H1 (cell line): ENCODE results near the gene ZSCAN12. TPM values are rescaled to one million over a fixed set of nuclear protein-coding genes. Genes with fewer than 3 reads are reported as not detected.

Source experiments
- CTCF ChIA-PET: fragments of 300-600 bp; sonication (Branson Sonifier 250); formaldehyde crosslinking; loops from one replicate; lab custom pipeline; 2021; ENCODE audit not compliant: partially characterized antibody; lab: Charles Lee
- POLR2A ChIA-PET: fragments of 300-600 bp; sonication (Branson Sonifier 250); formaldehyde crosslinking; loops from one replicate; lab custom pipeline; 2021; ENCODE audit warnings: inconsistent platforms; ENCODE audit not compliant: partially characterized antibody; lab: Charles Lee
- DNase-seq, 2 experiments: peaks; one replicate each; pipeline versions ENCODE4 v3.0.0 to v3.0.0-alpha.2; 2010 to 2022; ENCODE audit warnings: low spot score in 2 of 2, low read depth in 1 of 2, mixed read lengths in 1 of 2
- FAIRE-seq: peaks from 2 replicates; lab custom pipeline; 2011; peaks lifted over from hg19 to GRCh38; lab: Jason Lieb, UNC
- H2AFZ ChIP-seq: 2 replicates; pipeline ENCODE4 v1.8.1; 2012; ENCODE audit warnings: low read length, inconsistent platforms
- H2AK5ac ChIP-seq: 2 replicates; pipeline ENCODE4 v1.6.1; 2013; ENCODE audit warnings: low read depth, low read length
- H2BK120ac ChIP-seq: replicated peaks from 2 replicates; pipeline ENCODE3; 2013; ENCODE audit warnings: low read depth, low read length, inconsistent platforms
- H2BK12ac ChIP-seq: 2 replicates; pipeline ENCODE4 v1.6.1; 2013; ENCODE audit warnings: low read depth, low read length
- H2BK15ac ChIP-seq: 2 replicates; pipeline ENCODE4 v1.6.1; 2013; ENCODE audit warnings: low read length
- H2BK20ac ChIP-seq: 2 replicates; pipeline ENCODE4 v1.6.1; 2013; ENCODE audit warnings: low read length
- H2BK5ac ChIP-seq: 2 replicates; pipeline ENCODE4 v1.6.1; 2013; ENCODE audit warnings: low read depth, low read length
- H3K14ac ChIP-seq: 2 replicates; pipeline ENCODE4 v1.6.1; 2013; ENCODE audit warnings: inconsistent platforms; ENCODE audit not compliant: insufficient read length
- H3K18ac ChIP-seq: 2 replicates; pipeline ENCODE4 v1.6.1; 2013; ENCODE audit warnings: low read length; ENCODE audit errors: extremely low read depth
- H3K23ac ChIP-seq: 2 replicates; pipeline ENCODE4 v1.6.1; 2013; ENCODE audit warnings: inconsistent platforms; ENCODE audit not compliant: insufficient read length
- H3K23me2 ChIP-seq: 2 replicates; pipeline ENCODE4 v1.6.1; 2013; ENCODE audit warnings: low read depth, low read length
- H3K27ac ChIP-seq: 2 replicates; pipeline ENCODE4 v1.6.1; 2011; ENCODE audit warnings: low read depth, low read length, inconsistent platforms
- H3K27me3 ChIP-seq, 4 experiments: replicated peaks in 1 of 4; 1 replicate in 1 of 4; 2 replicates in 3 of 4; pipeline versions ENCODE4 v1.6.1 to v1.8.1; 2011 to 2013; ENCODE audit warnings: low read length in 3 of 4, mild to moderate bottlenecking in 3 of 4, inconsistent platforms in 2 of 4, mixed read lengths in 2 of 4, moderate library complexity in 1 of 4; ENCODE audit not compliant: control insufficient read depth in 3 of 4, insufficient read depth in 3 of 4; ENCODE audit errors: extremely low read depth in 1 of 4
- H3K36me3 ChIP-seq, 4 experiments: 2 replicates each; pipeline versions ENCODE4 v1.6.1 to v1.8.1; 2011 to 2013; ENCODE audit warnings: mild to moderate bottlenecking in 4 of 4, low read length in 3 of 4, moderate library complexity in 2 of 4, control low read depth in 1 of 4, inconsistent platforms in 1 of 4; ENCODE audit not compliant: insufficient read depth in 4 of 4, control insufficient read depth in 2 of 4
- H3K4ac ChIP-seq: replicated peaks from 2 replicates; pipeline ENCODE3; 2013; ENCODE audit warnings: low read length, low read depth, mixed read lengths, inconsistent platforms; ENCODE audit not compliant: insufficient read length
- H3K4me1 ChIP-seq, 4 experiments: replicated peaks in 1 of 4; 1 replicate in 1 of 4; 2 replicates in 3 of 4; pipeline versions ENCODE4 v1.6.1 to v1.8.1; 2011 to 2013; ENCODE audit warnings: low read length in 3 of 4, inconsistent platforms in 2 of 4, mixed read lengths in 1 of 4; ENCODE audit not compliant: insufficient read depth in 4 of 4, control insufficient read depth in 3 of 4
- H3K4me2 ChIP-seq, 2 experiments: 2 replicates each; pipeline versions ENCODE4 v1.6.1 to v1.8.1; 2011 to 2013; ENCODE audit warnings: low read depth in 2 of 2, low read length in 2 of 2, control low read depth in 1 of 2, inconsistent platforms in 1 of 2, mild to moderate bottlenecking in 1 of 2; ENCODE audit not compliant: insufficient read depth in 1 of 2
- H3K4me3 ChIP-seq, 4 experiments: fragments of 200-600, 300-600 bp in 1 of 4; sonication (generic), shearing (Covaris generic), sonication (Bioruptor Twin) in 1 of 4; 2 replicates each; pipeline versions ENCODE4 v1.5.1 to v1.8.1; 2011 to 2016; ENCODE audit warnings: low read length in 4 of 4, low read depth in 3 of 4, control low read depth in 2 of 4, inconsistent platforms in 2 of 4, mild to moderate bottlenecking in 2 of 4, mixed read lengths in 1 of 4, moderate library complexity in 1 of 4; ENCODE audit not compliant: insufficient read depth in 2 of 4; ENCODE audit errors: extremely low read depth in 1 of 4
- H3K56ac ChIP-seq: replicated peaks from 2 replicates; pipeline ENCODE3; 2013; ENCODE audit warnings: low read depth, mild to moderate bottlenecking, mixed read lengths, low read length, inconsistent platforms; ENCODE audit not compliant: insufficient read length
- H3K79me1 ChIP-seq: 2 replicates; pipeline ENCODE4 v1.6.1; 2013; ENCODE audit warnings: low read depth, low read length, control low read depth
- H3K79me2 ChIP-seq, 2 experiments: 2 replicates each; pipeline versions ENCODE4 v1.6.1 to v1.8.1; 2012 to 2013; ENCODE audit warnings: low read length in 2 of 2, mild to moderate bottlenecking in 2 of 2, inconsistent platforms in 1 of 2; ENCODE audit not compliant: insufficient read depth in 2 of 2, control insufficient read depth in 1 of 2
- H3K9ac ChIP-seq, 4 experiments: replicated peaks in 1 of 4; 1 replicate in 1 of 4; 2 replicates in 3 of 4; pipeline versions ENCODE4 v1.6.1 to v1.8.1; 2011 to 2013; ENCODE audit warnings: low read depth in 3 of 4, low read length in 3 of 4, control low read depth in 2 of 4, mild to moderate bottlenecking in 2 of 4, moderate library complexity in 2 of 4, inconsistent platforms in 1 of 4; ENCODE audit errors: extremely low read depth in 1 of 4
- H3K9me3 ChIP-seq, 2 experiments: 2 replicates each; pipeline versions ENCODE4 v1.6.1 to v1.8.1; 2012 to 2013; ENCODE audit warnings: mild to moderate bottlenecking in 2 of 2, moderate library complexity in 2 of 2, control low read depth in 1 of 2, inconsistent platforms in 1 of 2, low read depth in 1 of 2, low read length in 1 of 2, mixed read lengths in 1 of 2; ENCODE audit not compliant: insufficient read depth in 2 of 2
- H4K20me1 ChIP-seq, 2 experiments: replicated peaks in 1 of 2; 2 replicates each; pipeline versions ENCODE3 to v1.8.1; 2011 to 2013; ENCODE audit warnings: inconsistent platforms in 2 of 2, low read length in 2 of 2, mild to moderate bottlenecking in 1 of 2; ENCODE audit not compliant: insufficient read depth in 2 of 2, control insufficient read depth in 1 of 2
- H4K5ac ChIP-seq: 2 replicates; pipeline ENCODE4 v1.6.1; 2013; ENCODE audit warnings: low read length, low read depth, mixed read lengths, inconsistent platforms; ENCODE audit not compliant: insufficient read length
- H4K8ac ChIP-seq: 2 replicates; pipeline ENCODE4 v1.8.0; 2013; ENCODE audit warnings: mild to moderate bottlenecking, moderate library complexity, low read length, inconsistent platforms; ENCODE audit not compliant: insufficient read depth; ENCODE audit errors: extremely low read depth
- H4K91ac ChIP-seq: replicated peaks from 2 replicates; pipeline ENCODE3; 2013; ENCODE audit warnings: low read length, mixed read lengths, inconsistent platforms; ENCODE audit not compliant: insufficient read length
- ASH2L ChIP-seq: fragments of 200-600, 300-600 bp; sonication (generic); IDR thresholded peaks from one replicate; pipeline ENCODE4 v1.7.1; 2017; ENCODE audit warnings: low read length
- EGR1 ChIP-seq: IDR thresholded peaks from 2 replicates; pipeline ENCODE4 v1.6.1; 2011; ENCODE audit warnings: low read depth, low read length, borderline replicate concordance
- HDAC6 ChIP-seq: IDR thresholded peaks from one replicate; pipeline ENCODE4 v1.7.1; 2012; ENCODE audit warnings: low read depth, mild to moderate bottlenecking, inconsistent platforms, low read length, moderate library complexity
- KDM4A ChIP-seq: IDR thresholded peaks from one replicate; pipeline ENCODE4 v1.7.1; 2012; ENCODE audit warnings: low read depth, mild to moderate bottlenecking, moderate library complexity, low read length, inconsistent platforms; ENCODE audit not compliant: severe bottlenecking
- PHF8 ChIP-seq: fragments of 200-600 bp; sonication (generic); conservative IDR thresholded peaks from 2 replicates; pipeline ENCODE4 v1.7.1; 2012; ENCODE audit warnings: low read depth, mild to moderate bottlenecking, inconsistent platforms, low read length, moderate library complexity
- POLR2A ChIP-seq, 2 experiments: IDR thresholded peaks; 1 replicate in 1 of 2; 2 replicates in 1 of 2; pipeline ENCODE4 v1.6.1; 2011; ENCODE audit warnings: low read depth in 2 of 2, low read length in 2 of 2, mild to moderate bottlenecking in 2 of 2; ENCODE audit errors: control extremely low read depth in 1 of 2
- RAD21 ChIP-seq, 2 experiments: IDR thresholded peaks in 1 of 2; conservative IDR thresholded peaks in 1 of 2; 2 replicates each; pipeline ENCODE4 v1.6.1; 2011; ENCODE audit warnings: low read depth in 2 of 2, low read length in 2 of 2, improper control_type of control experiment in 1 of 2, inconsistent platforms in 1 of 2, mild to moderate bottlenecking in 1 of 2, moderate library complexity in 1 of 2
- RBBP5 ChIP-seq: IDR thresholded peaks from 2 replicates; pipeline ENCODE4 v1.7.1; 2012; ENCODE audit warnings: low read depth, mild to moderate bottlenecking, inconsistent platforms, low read length, moderate library complexity, borderline replicate concordance
- RXRA ChIP-seq: IDR thresholded peaks from 2 replicates; pipeline ENCODE4 v1.6.1; 2011; ENCODE audit warnings: low read depth, mild to moderate bottlenecking, low read length, moderate library complexity; ENCODE audit not compliant: insufficient read depth
- SIX5 ChIP-seq: IDR thresholded peaks from 2 replicates; pipeline ENCODE4 v1.6.1; 2011; ENCODE audit warnings: mild to moderate bottlenecking, low read depth, low read length
- TAF1 ChIP-seq: IDR thresholded peaks from 2 replicates; pipeline ENCODE4 v1.6.1; 2011; ENCODE audit warnings: mild to moderate bottlenecking, low read depth, low read length
- WGBS, 2 experiments: shearing (Covaris generic) in 1 of 2; methylation state at CpG; one replicate each; pipeline versions ENCODE4 v1.1.6 to v1.1.7; 2013 to 2015; ENCODE audit warnings: low lambda C conversion rate in 2 of 2, mixed read lengths in 2 of 2, inconsistent platforms in 1 of 2, low coverage in 1 of 2, missing lambda C conversion rate in 1 of 2; ENCODE audit not compliant: insufficient replicate concordance in 2 of 2, insufficient coverage in 1 of 2, insufficient read length in 1 of 2; ENCODE audit errors: extremely low coverage in 1 of 2, missing lambda C conversion rate in 1 of 2; 5-methylcytosine and 5-hydroxymethylcytosine counted together
- polyA plus RNA-seq, 7 experiments: library from polyadenylated mRNA; depleted of rRNA in 3 of 7; stranded (reverse) in 5 of 7; unstranded in 2 of 7; fragments of >200 nt in 5 of 7; fragments of 200-250 nt in 2 of 7; gene quantifications; 1 replicate in 5 of 7; 2 replicates in 1 of 7; 4 replicates in 1 of 7; pipeline versions ENCODE4 v1.2.1 to v1.2.3, GENCODE V29; 2011 to 2013; ENCODE audit warnings: missing spikeins in 2 of 7, mixed read lengths in 2 of 7
- total RNA-seq: library from RNA; stranded (reverse); fragmentation: NEBNext Ultra II Directional; extraction: Animal tissue kit (Norgen Biotek cat#: 25700); gene quantifications from 2 replicates; pipeline ENCODE4 v1.2.1, GENCODE V29; 2021

The ZSCAN12 gene
- total and polyA plus RNA-seq, 2 of the 8 experiments (the other 6 are each of a cell fraction or from before 2014, with no cell fraction given) = 2.2 to 9.6 TPM

DNA sequence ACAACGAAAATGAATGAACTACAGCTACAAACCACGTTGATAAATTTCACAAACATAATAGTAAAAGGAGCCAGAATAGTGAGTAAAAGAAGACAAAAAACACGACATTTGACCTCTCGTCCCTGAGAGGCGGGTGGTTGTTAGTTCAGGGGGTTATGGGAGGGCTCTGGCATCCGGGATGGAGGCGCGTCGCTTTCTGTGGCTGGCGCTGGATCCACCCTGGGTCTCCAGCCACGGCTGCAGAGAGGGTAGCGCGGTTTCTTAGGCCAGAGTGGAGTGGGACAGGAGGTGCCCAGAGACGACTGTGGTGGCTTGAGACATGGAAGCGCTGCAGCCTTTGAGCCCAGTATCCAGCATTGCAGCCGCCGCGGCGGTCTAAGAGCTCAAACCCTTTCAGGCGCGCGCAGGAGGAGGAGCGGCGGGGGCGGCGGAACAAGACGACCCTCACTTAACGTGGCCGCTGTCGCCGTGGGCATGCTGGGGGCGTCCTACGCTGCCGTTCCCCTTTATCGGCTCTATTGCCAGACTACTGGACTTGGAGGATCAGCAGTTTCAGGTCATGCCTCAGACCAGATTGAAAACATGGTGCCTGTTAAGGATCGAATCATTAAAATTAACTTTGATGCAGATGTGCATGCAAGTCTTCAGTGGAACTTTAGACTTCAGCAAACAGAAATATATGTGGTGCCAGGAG is 47.4 kb upstream of the ZSCAN12 start:
- Histone ChIP-seq H2BK20ac (no peak overlapping the region), H3K9me3 (0 out of 4 replicates have a peak, but pooled peaks cover 0 to 5% of the 10 kb centered on the region in 2 experiments)
- no peak for FAIRE-seq
- TF ChIP-seq POLR2A (IDR thresholded peaks at IDR 0.05; ENCODE audit: control extremely low read depth in 1 of 2, low read depth in 2 of 2, low read length in 2 of 2) = peak in 1 of 2 experiments; percentile 52; a peak in 1 of 3 replicates
- TF ChIP-seq SIX5 = no peak
- 0 out of 2 replicates have a peak, but pooled peaks have one; percentile 27 for TF ChIP-seq EGR1
- peak; percentile 52; the same call in 1 of the 2 replicates for TF ChIP-seq PHF8
- TF ChIP-seq RXRA = no peak
- TF ChIP-seq ASH2L = peak; percentile 79
- no peak for TF ChIP-seq HDAC6
- TF ChIP-seq KDM4A = peak; percentile 95
- TF ChIP-seq TAF1 = peak; percentile 66; the same call in 1 of the 2 replicates
- TF ChIP-seq RBBP5 = 0 out of 2 replicates have a peak, but pooled peaks have one; percentile 47
- TF ChIP-seq RAD21 (IDR thresholded peaks at IDR 0.05 in 1 of 2, conservative IDR thresholded peaks at IDR 0.05 in 1 of 2; ENCODE audit: low read depth in 2 of 2, low read length in 2 of 2) = no peak

More for the DNA sequence above, 47.4 kb upstream of the ZSCAN12 start:
- no peaks in the 10 kb centered on the region for H3K27me3 ChIP-seq
- no peak overlapping the region for H2BK15ac ChIP-seq
- peak overlapping the region; percentile 96 for H4K5ac ChIP-seq
- peak overlapping the region; percentile 88 for H2AFZ ChIP-seq
- H3K27ac ChIP-seq = peak overlapping the region; percentile 36; the same call in 1 of the 2 replicates
- ChIA-PET POLR2A (interaction anchor here (0.8 to 2.0 kb wide), 4 partner anchors 8 to 305 kb away, joined by 3 to 6 read pairs (median 4); partner anchors contain the start of gene ZKSCAN8), CTCF (interaction anchor here (1.0 kb wide), 1 partner anchor 29 kb away, joined by 3 read pairs; no protein-coding TSS in a partner anchor)
- no peak overlapping the region for H3K14ac ChIP-seq
- H4K91ac ChIP-seq = peak overlapping the region; percentile 97
- peaks cover 3% of the 10 kb centered on the region for H3K23me2 ChIP-seq
- H2BK120ac ChIP-seq = peak overlapping the region; percentile 78
- H3K4ac ChIP-seq = peak overlapping the region; percentile 99
- H3K56ac ChIP-seq = peak overlapping the region; percentile 59
- peak overlapping the region; percentile 72 to 86 for H3K4me2 ChIP-seq
- H3K4me1 ChIP-seq = no peaks in the 10 kb centered on the region
- H3K79me2 ChIP-seq = peaks cover 0 to 5% of the 10 kb centered on the region in 2 experiments; a peak in 1 of 4 replicates
- peak overlapping the region; percentile 68 to 79 (median 74) for H3K4me3 ChIP-seq
- no peak overlapping the region for H3K23ac ChIP-seq
- 3% methylated on average over 36 of the region's 36 CpGs; no CpG with 5 or more reads in 1 of the 2 experiments for WGBS, 2 experiments
- H2BK12ac ChIP-seq = 0 out of 2 replicates have a peak overlapping the region, but pooled peaks have one; percentile 19
- peak in 1 of 2 experiments; percentile 69 for DNase-seq
- peak overlapping the region; percentile 88; the same call in 1 of the 2 replicates for H4K8ac ChIP-seq
- no peak overlapping the region for H2AK5ac ChIP-seq
- peak overlapping the region; percentile 91 for H3K18ac ChIP-seq
- no peaks in the 10 kb centered on the region for H3K36me3 ChIP-seq
- H3K79me1 ChIP-seq = no peaks in the 10 kb centered on the region
- H3K9ac ChIP-seq = peak overlapping the region in 3 of 4 experiments; percentile 49 to 62 (median 53); a peak in 4 of 7 replicates
- H2BK5ac ChIP-seq = peak overlapping the region; percentile 53; the same call in 1 of the 2 replicates
- H4K20me1 ChIP-seq = no peaks in the 10 kb centered on the region
